Body of pancreas (tissue), 4 donors: ENCODE results near the gene PIP5KL1.

ENCODE experiments used
- POLR2A ChIP-seq, 3 donors: fragments of 450-650 bp; IDR thresholded peaks; one replicate each; pipeline ENCODE4 v1.6.1; 2016; ENCODE audit warnings: antibody characterized with exemption in 3 of 3, mild to moderate bottlenecking in 2 of 3
- TF ChIP-seq, protein P1 (sequence below), 7 experiments: fragments of 450-650 bp in 4 of 7; fragments of 200-600 bp in 3 of 7; sonication (generic) in 3 of 7; IDR thresholded peaks; one replicate each; pipeline ENCODE4 v1.5.1; 2016 to 2019; ENCODE audit warnings: antibody characterized with exemption in 7 of 7

DNA sequence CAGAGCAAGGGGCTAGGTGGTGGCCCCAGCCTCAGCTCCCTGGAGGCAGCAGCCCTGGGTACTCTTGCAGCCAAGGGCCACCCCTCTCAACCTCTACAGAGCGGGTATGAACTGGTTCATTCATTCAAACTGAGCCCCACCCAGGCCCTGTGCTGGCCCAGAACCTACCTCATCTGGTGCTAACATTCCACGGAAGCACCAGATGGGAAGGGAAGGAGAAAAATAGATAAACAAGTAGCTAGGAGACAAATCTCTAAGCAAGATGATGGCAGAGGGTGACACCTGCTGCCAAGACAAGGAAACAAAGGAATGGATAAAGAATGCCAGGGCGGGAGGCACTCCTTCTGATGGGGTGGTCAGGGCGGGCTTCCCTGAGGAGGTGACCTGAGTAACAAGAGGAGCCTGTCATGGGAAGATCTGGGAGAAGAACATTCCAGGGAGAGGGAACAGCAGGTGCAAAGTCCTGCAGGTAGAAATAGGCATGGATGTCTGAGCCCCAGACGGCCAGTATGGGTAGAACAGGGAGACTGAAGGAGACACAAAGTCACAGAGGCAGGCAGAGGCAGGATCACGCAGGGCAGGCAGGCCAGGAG lies 19.9 kb downstream of the PIP5KL1 start:
- TF ChIP-seq, protein P1, sequence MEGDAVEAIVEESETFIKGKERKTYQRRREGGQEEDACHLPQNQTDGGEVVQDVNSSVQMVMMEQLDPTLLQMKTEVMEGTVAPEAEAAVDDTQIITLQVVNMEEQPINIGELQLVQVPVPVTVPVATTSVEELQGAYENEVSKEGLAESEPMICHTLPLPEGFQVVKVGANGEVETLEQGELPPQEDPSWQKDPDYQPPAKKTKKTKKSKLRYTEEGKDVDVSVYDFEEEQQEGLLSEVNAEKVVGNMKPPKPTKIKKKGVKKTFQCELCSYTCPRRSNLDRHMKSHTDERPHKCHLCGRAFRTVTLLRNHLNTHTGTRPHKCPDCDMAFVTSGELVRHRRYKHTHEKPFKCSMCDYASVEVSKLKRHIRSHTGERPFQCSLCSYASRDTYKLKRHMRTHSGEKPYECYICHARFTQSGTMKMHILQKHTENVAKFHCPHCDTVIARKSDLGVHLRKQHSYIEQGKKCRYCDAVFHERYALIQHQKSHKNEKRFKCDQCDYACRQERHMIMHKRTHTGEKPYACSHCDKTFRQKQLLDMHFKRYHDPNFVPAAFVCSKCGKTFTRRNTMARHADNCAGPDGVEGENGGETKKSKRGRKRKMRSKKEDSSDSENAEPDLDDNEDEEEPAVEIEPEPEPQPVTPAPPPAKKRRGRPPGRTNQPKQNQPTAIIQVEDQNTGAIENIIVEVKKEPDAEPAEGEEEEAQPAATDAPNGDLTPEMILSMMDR (IDR thresholded peaks at IDR 0.05) = no peak
- TF ChIP-seq POLR2A (IDR thresholded peaks at IDR 0.05) = no peak
